ENCODE results near the gene FXYD4. TPM values are rescaled to one million over a fixed set of nuclear protein-coding genes. Genes with fewer than 3 reads are reported as not detected.

FXYD4 gene
- total RNA-seq, 6 experiments from 2014 or later, result not detected

GRCh38 chr10:43409385-43410109 lies 38.1 kb downstream of the FXYD4 start:
- Mint-ChIP-seq H3K36me3 (ENCODE audit: low read depth) (peaks cover 7% of the 10 kb centered on the region; the same call in 1 of the 2 replicates), H3K27me3 (ENCODE audit: insufficient read depth) (peaks cover 4% of the 10 kb centered on the region), H3K27ac (peak overlapping the region; percentile 99), H3K9me3 (no peaks in the 10 kb centered on the region; the same call in 1 of the 2 replicates), H3K4me1 (ENCODE audit: low read depth) (peaks cover 32% of the 10 kb centered on the region), H3K4me3 (peak overlapping the region; percentile 92)
- DNase-seq, result no peak
- TF ChIP-seq CTCF (IDR thresholded peaks at IDR 0.05), result no peak

- no peak for DNase-seq
- no peak for TF ChIP-seq CTCF (IDR thresholded peaks at IDR 0.05)
- Mint-ChIP-seq H3K9me3 (no peaks in the 10 kb centered on the region; the same call in 1 of the 2 replicates), H3K36me3 (ENCODE audit: low read depth) (peaks cover 7% of the 10 kb centered on the region; the same call in 1 of the 2 replicates), H3K4me1 (ENCODE audit: low read depth) (peaks cover 27% of the 10 kb centered on the region), H3K27ac (peak overlapping the region; percentile 99), H3K4me3 (peak overlapping the region; percentile 92), H3K27me3 (ENCODE audit: insufficient read depth) (peaks cover 4% of the 10 kb centered on the region)
These were observed 38.9 kb downstream of the FXYD4 start for GRCh38 chr10:43410345-43410744.

- Mint-ChIP-seq H3K9me3 (no peaks in the 10 kb centered on the region; the same call in 1 of the 2 replicates), H3K27me3 (ENCODE audit: insufficient read depth) (peaks cover 4% of the 10 kb centered on the region), H3K27ac (no peak overlapping the region), H3K36me3 (ENCODE audit: low read depth) (peaks cover under 1% of the 10 kb centered on the region; the same call in 1 of the 2 replicates), H3K4me1 (ENCODE audit: low read depth) (peaks cover 19% of the 10 kb centered on the region), H3K4me3 (no peak overlapping the region)
- DNase-seq, result no peak
- no peak for TF ChIP-seq CTCF (IDR thresholded peaks at IDR 0.05)
These were observed 40.1 kb downstream of the FXYD4 start for GRCh38 chr10:43411536-43411935.

DNA sequence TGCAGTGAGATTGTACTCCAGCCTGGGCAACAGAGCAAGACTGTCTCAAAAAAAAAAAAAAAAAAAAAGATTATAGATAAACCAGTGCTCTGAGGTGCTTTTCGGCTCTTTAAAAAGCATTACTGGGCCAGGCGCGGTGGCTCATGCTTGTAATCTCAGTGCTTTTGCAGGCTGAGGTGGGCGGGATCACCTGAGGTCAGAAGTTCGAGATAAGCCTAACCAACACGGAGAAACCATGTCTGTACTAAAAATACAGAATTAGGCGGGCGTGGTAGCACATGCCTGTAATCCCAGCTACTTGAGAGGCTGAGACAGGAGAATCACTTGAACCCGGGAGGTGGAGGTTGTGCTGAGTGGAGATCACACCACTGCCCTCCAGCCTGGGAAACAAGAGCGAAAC lies 44.1 kb downstream of the FXYD4 start:
- Mint-ChIP-seq H3K36me3 (ENCODE audit: low read depth) (no peaks in the 10 kb centered on the region), H3K4me3 (no peak overlapping the region), H3K9me3 (no peaks in the 10 kb centered on the region), H3K27ac (no peak overlapping the region), H3K4me1 (ENCODE audit: low read depth) (peaks cover 9% of the 10 kb centered on the region), H3K27me3 (ENCODE audit: insufficient read depth) (no peaks in the 10 kb centered on the region; the same call in 1 of the 2 replicates)
- no peak for TF ChIP-seq CTCF (IDR thresholded peaks at IDR 0.05)
- DNase-seq, result no peak

GRCh38 chr10:43417950-43418768 lies 46.7 kb downstream of the FXYD4 start:
- DNase-seq, result no peak
- H3K9me3 Mint-ChIP-seq, result no peaks in the 10 kb centered on the region
- peaks cover 18% of the 10 kb centered on the region for H3K4me1 Mint-ChIP-seq (ENCODE audit: low read depth)
- H3K4me3 Mint-ChIP-seq, result no peak overlapping the region
- no peak for TF ChIP-seq CTCF (IDR thresholded peaks at IDR 0.05)
- H3K36me3 Mint-ChIP-seq (ENCODE audit: low read depth), result no peaks in the 10 kb centered on the region
- H3K27ac Mint-ChIP-seq, result no peak overlapping the region
- H3K27me3 Mint-ChIP-seq (ENCODE audit: insufficient read depth), result no peaks in the 10 kb centered on the region; the same call in 1 of the 2 replicates
